HG02763 (cell line): Measurements from ENCODE around the gene DENND4A.
"Not testable (repeated sequence)": the region's sequence is repeated elsewhere in the genome, so short reads cannot be mapped to it uniquely, and the experiment has no call there.

ENCODE experiments used
- ATAC-seq: cut with Tn5 transposase; IDR thresholded peaks from one replicate; pipeline ENCODE4 v1.9.1; 2021; ENCODE audit warnings: mild to moderate bottlenecking, moderate library complexity; ENCODE audit not compliant: unreplicated experiment

DENND4A gene

DNA sequence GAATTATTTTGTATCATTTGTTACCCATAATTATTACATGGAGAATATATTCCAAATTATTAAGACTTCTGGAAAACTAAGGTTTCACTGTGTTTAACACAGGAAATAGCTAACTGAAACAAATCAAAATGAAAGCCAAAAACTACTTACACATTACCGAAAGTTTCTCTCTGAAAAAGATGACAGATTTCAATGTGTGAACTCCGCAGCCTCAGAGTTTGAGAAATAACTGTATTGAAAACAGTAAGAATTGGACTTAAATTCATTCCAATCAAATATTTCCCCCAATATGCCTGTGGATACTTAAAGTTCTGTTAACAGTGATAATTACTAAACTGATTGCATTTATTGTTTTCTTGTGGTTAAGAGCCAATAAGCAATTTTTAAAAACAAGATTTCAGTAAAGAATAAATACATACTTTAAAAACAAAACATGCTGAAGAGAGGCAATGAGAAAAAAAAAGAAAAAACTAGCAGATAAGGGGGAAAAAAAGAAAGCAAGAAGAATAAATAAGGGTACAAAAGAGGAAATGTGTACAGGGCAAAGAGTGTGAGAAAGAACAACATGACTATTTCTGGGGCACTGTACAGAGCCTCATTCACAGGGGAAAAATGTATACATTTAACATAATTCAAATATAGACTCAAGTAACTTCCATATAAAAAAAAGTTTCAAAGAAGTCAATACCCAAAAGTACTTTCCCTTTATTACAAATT is 30.7 kb downstream of the DENND4A start:
- no peak for ATAC-seq

DNA sequence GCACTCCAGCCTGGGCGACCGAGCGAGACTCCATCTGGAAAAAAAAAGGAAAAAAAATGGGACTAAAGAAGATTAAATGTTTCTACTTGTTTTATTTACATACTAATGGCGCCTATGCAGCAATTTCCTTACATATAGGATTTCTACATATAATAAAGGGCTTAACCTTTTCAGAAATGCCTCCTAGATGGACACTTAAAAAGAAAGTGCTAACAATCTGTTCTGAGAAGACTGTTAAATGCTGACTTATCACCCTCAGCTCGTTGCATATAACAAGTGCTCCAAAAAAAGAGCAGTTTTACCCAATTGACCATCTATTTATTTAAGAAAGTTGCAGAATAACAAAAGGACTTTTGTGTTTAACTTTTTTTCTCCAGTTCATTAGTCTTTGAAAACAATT is 32.7 kb downstream of the DENND4A start:
- ATAC-seq, result no peak

DNA sequence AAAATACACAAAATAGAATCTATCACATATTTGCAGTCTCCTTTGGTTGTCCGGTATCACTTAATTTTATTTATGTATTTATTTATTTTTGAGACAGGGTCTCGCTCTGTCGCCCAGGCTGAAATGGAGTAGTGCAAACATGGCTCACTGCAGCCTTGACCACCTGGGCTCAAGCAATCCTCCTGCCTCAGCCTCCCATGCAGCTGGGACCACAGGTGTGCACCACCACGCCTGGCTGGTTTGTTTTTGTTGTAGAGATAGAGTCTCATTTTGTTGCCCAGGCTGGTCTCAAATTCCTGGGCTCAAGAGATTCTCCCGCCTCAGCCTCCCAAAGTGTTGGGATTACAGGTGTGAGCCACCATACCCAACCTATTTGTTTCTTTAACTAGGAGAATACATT is 33.9 kb downstream of the DENND4A start:
- no peak for ATAC-seq

DNA sequence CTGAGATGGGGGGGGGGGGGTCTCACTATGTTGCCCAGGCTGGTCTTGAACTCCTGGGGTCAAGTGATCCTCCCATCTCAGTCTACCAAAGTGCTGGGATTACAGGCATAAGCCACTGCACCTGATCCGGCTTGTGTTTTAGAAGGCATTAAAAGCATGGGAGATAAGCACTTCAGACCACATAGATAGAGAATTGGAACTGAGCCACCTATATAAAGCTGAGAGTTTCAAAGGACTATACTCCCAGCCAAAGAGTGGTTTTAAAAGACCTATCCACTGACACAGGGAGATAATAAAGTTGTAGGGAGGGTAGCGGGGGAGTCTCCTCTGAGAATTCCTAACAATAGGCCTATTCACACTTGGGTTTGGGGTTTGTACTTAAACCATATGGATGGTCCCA is 34.8 kb downstream of the DENND4A start:
- ATAC-seq, result no peak

DNA sequence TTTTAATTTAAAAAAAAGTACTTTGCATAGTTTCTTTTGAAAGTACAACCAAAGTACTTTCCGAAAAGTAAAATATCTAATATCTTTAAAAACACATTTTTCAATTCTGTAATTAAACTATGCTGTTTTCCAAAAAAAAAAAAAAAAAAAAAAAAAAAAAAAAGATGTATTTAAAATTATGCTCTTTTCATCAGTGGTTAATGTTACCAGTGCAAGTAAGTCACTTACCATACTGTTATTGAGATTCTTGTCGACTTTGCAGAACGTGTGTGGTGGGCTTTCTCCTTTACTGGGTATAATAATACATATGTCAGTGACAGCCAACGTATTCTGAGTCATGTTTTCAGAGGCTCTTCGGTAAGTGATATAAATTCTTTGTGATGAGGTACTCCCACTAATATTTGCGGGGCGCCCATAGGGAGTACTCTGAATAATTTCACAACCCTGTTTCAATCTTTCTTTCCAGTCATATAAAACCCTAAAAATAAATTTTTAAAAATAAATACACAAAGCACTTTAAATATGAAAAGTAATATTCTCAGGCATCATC is 39.9 kb downstream of the DENND4A start:
- no peak for ATAC-seq

DNA sequence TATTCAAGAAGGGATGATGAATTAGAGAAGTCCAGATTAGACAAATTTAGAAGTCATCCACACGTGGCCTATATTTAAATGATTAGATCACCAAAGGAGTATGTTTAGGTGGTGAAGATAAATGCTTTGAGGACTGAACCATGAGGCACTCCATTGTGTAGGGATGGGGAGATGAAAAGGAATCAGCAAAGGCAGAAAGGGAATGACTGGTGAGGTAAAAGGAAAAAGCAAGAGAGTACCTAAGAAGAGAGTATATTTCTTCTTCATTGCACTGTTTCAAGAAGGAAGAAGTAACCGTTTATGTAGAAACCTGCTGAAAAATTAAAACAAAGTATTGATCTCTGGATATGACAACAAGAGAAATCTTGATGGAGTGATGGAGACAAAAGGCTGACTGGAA is 40.7 kb downstream of the DENND4A start:
- no peak for ATAC-seq

DNA sequence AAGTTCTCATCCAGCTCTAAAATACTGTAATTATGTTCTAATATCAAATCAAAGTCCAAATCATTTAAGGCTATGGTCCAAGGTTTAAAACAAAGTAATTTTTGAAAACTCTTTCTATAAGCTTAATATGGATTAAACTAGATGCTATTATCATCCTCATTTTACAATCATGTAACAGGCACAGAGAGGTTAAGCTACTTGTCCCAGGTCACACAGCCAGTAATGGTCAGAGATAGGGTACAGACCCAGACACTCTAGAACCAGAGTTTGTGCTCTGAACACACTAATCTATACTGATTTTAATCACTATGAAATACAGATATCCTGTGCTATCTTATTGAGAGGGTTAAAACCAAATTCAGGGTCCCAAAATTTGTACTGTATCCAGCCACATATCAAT is 44.8 kb downstream of the DENND4A start:
- ATAC-seq, result no peak

DNA sequence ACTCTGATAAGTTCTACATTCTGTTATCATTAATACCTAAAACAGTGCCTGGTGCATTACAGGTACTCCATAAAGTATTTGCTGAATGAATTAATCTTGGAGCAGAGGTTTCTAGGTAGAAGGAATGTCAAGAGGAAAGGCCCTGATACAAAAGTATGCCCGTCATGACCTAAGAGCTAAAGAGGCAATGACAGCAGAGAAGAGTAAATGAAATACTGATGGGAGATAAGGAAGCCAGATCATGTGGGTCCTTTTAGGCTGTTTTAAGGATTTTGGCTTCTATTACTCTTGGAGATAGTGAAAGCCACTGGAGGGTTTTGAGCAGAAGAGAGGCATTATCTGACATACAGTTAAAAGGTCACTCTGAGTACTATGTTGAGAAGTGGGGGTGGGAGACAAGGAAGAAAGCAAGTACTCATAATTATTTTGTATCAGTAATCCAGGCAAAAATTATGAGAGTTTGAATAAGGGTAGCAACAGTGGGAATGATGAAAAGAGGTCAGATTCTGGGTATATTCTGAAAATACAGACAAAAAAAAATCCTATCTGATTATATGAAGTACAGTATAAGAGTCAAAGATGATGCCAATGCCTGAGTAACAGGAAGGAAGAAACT is 48.3 kb downstream of the DENND4A start:
- ATAC-seq, result no peak

DNA sequence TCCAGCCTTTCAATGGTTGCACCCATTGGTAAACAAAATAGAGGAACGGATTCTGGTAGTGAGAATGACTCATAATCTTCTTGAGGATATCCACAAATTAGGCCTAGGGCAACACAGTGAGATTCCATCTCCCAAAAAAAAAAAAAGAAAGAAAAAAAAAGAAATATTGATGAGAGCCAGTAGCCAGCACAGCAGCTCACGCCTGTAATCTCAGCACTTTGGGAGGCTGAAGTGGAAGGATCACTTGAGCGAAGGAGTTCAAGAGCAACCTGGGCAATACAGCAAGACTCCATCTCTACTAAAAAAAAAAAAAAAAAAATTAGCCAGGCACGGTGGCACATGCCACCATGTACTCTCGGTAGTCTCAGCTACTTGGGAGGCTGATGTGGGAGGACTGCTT is 51.9 kb downstream of the DENND4A start:
- ATAC-seq, result no peak

DNA sequence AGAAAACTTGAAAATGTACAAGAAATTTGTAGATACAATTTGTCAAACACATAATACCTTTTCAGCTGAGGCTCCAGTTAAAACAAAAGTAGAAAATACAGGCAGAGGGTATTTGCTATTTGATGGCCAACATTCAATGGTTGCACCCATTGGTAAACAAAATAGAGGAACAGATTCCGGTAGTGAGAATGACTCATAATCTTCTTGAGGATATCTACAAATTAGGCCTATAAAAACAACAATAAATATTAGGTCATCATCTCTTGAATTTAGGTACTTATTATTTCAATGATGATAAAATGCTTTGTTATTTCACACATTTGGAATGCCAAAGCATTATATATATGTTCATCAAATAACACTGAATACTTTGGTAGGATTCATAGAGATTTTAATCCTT is 53.4 kb downstream of the DENND4A start:
- ATAC-seq, result no peak

DNA sequence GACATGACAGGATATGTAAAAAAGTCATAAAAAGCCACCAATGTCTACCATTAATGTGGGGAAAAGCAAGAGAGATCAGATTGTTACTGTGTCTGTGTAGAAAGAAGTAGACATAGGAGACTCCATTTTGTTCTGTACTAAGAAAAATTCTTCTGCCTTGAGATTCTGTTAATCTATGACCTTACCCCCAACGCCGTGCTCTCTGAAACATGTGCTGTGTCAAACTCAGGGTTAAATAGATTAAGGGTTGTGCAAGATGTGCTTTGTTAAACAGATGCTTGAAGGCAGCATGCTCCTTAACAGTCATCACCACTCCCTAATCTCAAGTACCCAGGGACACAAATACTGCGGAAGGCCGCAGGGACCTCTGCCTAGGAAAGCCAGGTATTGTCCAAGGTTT is 58.5 kb downstream of the DENND4A start:
- not testable (repeated sequence) for ATAC-seq

DNA sequence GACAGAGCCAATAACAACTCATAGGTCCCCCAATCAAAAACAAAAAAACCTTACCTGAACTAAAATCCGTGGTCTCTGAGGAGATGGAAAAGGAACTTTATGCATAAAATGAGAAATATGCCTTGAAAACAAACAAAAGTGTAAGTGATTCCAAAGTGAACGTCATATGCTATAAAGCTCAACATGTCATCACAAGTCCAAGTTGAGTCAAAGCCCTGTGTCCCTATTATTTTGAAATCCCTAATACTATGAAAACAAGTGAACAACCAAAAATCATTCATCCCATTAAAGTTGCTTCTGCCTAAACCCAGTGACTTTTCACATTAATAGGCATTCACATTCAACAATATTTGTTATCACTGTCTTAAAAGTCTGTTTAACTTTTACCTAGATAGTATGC is 59.4 kb downstream of the DENND4A start:
- ATAC-seq, result no peak

DNA sequence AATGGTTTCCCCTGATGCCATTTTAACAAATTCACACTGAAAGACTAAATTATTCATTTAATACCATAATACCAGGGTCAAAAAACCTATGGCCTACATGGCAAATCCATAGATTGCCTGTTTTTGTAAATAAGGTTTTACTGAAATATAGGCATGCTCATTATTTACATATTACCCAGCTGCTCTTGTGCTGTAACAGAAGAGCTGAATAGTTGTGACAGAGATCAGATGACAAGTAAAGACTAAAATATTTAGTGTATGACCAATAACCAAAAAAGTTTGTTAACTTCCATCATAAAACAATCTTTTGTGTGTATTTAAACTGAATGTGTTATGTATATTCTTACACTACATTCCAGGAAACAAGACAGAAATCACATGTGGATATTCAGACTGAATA is 60.2 kb downstream of the DENND4A start:
- ATAC-seq, result no peak

DNA sequence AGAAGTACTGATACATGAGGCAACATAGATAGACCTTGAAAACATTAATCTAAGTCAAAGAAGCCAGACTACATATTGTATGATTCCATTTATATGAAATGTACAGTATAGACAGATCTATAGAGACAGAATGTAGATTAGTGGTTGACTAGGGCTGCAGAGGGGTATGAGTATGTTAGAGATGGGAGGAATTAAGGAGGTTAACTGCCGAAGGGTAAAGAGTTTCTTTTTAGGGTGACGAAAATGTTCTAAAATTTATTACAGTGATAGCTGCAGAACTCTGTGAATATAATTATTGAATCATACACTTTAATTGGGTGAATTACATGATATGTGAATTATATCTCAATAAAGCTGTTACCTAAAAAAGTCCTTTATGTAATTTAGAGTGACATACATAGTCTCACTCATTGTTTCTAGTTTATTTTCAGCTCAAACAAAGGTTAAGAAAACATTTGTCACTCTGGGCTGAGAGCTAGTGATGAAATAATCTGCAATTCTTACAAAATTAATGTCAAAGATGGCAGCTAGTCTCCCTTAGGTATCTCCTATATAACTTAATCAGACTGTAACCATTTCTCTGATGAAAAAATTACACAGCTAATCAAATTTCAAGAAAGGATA is 61.4 kb downstream of the DENND4A start:
- ATAC-seq, result no peak

DNA sequence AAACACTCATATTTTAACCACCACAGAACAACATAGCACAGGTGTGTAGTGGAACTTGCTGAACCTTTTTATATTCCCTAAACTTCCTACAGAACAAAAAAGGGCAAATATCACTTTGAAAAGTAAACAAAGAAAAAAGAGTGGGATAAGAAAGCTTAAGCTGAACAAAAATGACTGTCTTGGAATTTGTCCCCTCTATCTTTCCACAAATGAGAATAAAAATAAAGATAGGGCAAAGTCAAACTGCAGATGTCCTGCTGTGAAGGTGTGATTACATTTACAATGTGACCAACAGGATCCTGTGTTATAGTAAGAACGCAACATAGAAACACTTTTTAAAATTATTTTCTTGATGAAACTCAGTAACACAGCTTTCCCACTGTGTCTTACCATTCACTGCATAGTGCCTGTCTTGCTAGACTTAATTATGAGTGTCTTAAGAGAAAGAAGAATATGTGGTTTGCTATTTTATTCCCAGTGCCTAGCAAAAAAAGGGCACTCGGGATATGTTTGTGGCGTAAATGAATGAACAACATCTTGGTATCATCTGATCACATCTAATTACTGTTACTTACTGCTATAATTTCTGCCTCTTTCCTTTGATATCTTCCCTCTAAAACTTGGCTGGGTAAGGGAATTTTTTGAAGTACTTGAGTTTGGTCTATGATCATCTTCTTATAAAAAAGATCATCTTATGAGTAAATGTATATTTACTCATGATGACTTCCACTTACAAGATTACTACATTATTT is 67.5 kb downstream of the DENND4A start:
- ATAC-seq, result no peak

DNA sequence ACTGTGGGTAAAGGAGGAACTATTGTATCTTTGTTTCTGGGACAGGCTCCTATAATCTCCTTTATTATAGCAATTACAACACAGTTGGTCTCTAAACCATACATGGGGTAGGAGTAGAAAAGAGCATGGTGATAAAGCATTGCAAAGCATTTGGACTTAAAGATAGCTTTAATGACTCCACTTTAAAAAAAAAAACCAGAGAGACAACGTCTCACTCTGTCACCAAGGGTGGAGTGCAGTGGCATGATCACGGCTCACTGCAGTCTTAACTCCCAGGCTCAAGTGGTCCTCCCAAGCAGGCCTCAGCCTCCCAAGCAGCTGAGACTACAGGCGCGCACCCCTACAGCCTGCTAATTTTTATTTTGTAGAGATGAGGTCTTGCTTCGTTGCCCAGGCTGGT is 68.2 kb downstream of the DENND4A start:
- ATAC-seq, result no peak

DNA sequence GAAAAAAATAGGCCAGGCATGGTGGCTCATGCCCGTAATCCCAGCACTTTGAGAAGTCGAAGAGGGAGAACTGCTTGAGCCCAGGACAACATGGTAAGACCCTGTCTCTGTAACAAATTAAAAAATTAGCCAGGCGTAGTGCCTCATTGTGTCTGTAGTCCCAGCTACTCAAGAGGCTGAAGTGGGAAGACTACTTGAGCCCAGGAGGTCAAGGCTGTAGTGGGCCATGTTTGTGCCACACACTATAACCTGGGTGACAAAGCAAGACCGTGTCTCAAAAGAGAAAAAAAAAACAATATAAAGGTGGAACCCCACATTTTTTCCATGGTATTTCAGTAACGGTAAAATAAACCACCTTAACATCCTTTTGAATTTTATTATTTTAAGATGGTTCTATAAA is 69.9 kb downstream of the DENND4A start:
- no peak for ATAC-seq

DNA sequence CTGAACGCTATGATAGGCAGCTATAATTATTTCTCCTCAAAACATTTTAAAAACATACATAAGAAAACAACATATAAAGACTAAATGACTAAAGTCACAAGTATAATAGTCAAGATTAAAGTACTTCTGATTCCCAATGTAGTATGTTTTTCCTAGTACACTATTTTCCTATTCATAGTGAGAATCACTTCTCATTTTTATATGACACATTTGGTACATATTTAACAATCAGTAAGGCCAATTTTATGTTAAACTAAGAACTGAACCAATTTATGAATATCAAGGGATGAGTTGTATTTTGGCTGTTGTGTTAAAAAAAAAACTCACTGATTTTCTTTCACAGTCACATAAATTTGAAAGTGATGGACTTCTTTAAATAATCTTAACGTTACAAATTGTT is 79.7 kb downstream of the DENND4A start:
- no peak for ATAC-seq

DNA sequence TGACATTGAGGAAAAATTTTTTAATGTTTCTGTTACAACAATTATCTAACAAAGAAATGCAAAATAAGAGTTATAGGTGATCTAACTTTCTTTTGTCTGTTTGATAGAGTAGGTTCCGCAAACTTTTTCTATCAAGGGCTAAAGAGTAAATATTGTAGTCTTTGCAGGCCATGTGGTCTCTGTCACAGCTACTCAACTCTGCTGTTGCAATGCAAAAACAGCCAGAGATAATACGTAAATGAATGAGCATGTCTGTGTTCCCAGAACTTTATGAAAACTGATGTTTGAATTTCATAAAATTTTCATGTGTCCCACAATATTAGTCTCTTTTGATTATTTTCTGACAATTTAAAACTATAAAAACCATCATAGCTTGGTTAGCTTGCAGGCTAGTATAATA is 97.0 kb downstream of the DENND4A start:
- no peak for ATAC-seq

DNA sequence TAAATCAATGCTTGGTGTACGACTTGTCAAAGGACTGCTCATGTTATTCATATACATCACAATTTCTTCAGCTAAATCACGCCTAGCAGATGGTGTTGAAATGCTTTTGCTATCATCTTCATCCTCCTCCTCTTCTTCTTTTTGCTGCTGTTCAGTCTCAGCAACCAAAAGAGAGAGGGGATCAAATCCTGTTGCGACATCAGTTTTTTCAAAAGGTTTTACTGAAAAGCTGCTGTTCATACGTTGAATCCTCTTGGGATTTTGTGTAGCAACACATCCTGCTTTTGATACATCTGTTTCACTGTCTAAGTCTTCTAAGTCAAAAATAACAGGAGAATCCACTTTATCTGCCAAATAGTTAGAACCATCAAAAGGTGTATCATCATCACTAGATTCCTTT is 101.3 kb downstream of the DENND4A start:
- ATAC-seq, result no peak

DNA sequence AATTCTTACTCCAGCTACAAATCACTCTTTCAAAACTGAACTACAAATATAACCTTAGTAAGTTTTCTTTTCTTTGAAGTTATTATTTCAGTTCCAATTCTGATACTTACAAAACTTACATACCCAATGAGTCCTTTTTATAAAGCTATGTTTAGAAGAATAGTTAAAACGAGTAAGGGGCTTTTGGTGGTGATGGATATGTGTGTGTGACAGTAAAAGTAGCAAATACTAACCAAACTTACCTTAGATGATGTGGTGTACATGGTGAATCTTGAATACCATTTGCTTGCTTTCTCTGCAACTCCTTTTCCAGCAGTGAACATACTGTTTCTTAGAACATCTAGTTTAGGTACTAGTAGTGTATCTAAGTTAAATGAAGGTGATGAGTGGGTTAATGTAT is 101.9 kb downstream of the DENND4A start:
- ATAC-seq, result no peak

DNA sequence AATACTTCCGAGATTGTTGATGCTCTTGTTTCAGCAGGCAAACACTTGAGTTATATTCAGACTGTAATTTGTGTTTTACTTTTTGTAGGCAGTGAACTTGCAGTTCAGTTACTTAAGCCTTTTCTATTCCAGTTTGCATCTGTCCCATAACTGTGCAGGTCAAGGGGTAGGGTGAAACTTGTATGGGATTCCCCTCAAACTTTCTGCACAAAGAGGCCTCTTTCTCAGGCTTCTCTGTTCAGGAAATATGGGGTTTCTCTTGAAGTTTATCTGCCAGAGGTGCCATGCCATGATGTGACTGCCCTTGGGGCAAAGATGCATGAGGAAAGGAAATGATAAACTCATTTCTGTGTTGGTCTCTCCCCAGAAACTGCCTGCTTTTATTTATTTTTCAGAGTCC is 103.6 kb downstream of the DENND4A start:
- no peak for ATAC-seq
